Measurements from ENCODE around the gene RRP1B.

RRP1B gene

GRCh38 chr21:43720539-43721166 lies 61.3 kb downstream of the RRP1B start:
- no peak for DNase-seq (ENCODE audit: low read depth in 2 of 2, low spot score in 1 of 2)

DNA sequence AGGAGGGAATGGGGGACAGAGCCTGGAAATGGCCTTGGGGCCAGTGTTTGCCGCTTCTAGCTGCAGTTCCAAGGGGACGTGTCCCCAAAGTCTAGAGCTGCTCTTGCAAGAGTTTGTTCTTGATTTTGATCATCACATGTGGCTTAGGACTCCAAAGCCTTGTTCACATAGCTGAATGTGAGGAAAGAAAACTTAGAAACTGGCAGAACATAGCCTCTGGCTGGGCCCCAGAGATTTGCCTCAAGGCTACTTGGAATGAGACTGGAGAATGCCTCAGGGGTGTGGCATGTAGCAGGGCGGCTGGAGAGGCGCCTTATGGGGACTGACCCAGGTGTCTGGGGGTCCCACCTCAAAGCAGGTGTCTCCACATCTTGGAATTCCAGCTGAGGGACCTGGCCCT lies 61.8 kb downstream of the RRP1B start:
- DNase-seq (ENCODE audit: low read depth in 2 of 2, low spot score in 1 of 2), result no peak

GRCh38 chr21:43721939-43722338 lies 62.6 kb downstream of the RRP1B start:
- DNase-seq (ENCODE audit: low read depth in 2 of 2, low spot score in 1 of 2), result no peak

GRCh38 chr21:43723648-43724047 lies 64.3 kb downstream of the RRP1B start:
- no peak for DNase-seq (ENCODE audit: low read depth in 2 of 2, low spot score in 1 of 2)

- no peak for DNase-seq (ENCODE audit: low read depth in 2 of 2, low spot score in 1 of 2)
Observed at GRCh38 chr21:43726686-43727518, 67.5 kb downstream of the RRP1B start.

DNA sequence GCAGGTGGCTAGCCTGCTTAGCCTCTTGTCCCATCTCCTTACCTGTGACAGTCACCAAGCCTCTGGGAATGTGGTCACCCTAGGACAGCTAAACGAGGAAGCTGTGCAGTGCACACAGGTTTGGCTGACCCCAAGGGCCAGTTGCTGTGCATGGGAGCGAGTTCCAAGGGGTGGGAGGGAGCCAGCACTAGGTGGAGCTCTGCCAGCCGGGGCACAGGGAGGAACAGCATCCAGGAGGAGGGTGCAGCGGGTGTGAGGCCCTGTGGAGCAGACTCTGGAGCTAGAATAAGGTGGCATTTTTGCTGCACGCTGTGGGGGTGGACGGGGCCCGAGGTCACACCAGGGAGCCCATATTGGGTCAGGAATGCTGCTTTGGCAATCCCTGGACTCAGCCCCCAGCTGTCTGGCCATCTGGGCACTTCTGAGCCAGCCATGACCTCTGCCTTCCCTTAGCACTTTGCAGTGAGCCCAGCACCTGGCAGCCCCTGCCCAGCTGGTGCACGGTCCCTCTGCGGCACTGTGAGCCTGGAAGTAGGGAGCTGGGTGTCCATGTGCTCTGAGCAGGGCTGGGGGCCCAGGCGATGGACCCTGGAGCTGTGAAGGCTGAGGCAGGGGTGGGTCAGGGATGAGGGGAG lies 68.3 kb downstream of the RRP1B start:
- no peak for DNase-seq (ENCODE audit: low read depth in 2 of 2, low spot score in 1 of 2)

- no peak for DNase-seq (ENCODE audit: low read depth in 2 of 2, low spot score in 1 of 2)
Observed at GRCh38 chr21:43728154-43728466, 68.8 kb downstream of the RRP1B start.

DNA sequence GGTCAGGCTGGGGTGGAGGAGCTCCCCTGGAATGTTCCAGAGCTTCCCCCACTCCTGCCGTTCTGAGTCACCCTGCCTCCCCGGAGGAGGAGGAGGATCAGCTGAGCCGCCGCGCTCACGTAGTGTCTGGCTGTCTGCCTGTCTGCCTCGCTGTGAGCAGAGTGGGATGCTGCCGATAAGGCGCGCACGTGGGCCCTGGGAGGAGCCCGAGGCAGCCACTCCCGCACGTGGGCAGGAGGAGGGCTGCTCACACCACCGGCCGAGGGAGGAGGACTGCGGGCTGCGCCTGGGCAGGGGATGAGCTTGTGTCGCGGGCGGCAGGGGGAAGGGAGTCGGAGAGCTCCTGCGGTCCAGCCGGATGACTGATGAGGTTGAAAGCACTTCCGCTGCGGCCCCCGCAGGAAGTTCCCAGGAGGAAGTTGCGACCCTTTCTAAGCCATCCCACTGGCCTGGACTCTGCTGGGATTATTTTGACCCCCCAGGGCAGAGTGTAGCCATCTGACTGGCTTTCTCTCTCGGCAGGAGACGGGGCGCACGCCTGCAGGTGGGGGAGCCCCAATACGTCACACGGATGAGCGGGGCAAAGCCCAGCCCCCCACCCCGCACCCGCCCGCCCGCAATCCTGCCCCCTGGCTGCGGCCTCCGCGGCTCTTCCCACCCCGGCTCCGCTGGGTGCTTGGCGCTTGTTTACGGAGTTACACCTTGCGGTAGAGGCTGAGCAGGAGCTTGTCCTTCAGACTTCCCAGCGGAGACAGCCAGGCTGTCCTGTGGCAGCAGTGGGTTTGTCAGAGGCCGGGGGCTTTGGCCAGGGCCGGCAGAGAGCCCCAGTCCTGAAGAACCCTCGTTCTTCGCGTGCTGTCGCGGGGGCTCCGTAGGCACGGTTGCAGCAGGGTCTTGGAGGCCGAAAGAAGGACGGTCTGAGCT lies 69.4 kb downstream of the RRP1B start:
- DNase-seq (ENCODE audit: low read depth in 2 of 2, low spot score in 1 of 2), result peak; percentile 54 to 81

GRCh38 chr21:43731476-43731875 lies 72.1 kb downstream of the RRP1B start:
- no peak for DNase-seq (ENCODE audit: low read depth in 2 of 2, low spot score in 1 of 2)

- no peak for DNase-seq (ENCODE audit: low read depth in 2 of 2, low spot score in 1 of 2)
Observed at GRCh38 chr21:43731891-43732711, 72.7 kb downstream of the RRP1B start.

- no peak for DNase-seq (ENCODE audit: low read depth in 2 of 2, low spot score in 1 of 2)
Observed at GRCh38 chr21:43733060-43733459, 73.7 kb downstream of the RRP1B start.

DNA sequence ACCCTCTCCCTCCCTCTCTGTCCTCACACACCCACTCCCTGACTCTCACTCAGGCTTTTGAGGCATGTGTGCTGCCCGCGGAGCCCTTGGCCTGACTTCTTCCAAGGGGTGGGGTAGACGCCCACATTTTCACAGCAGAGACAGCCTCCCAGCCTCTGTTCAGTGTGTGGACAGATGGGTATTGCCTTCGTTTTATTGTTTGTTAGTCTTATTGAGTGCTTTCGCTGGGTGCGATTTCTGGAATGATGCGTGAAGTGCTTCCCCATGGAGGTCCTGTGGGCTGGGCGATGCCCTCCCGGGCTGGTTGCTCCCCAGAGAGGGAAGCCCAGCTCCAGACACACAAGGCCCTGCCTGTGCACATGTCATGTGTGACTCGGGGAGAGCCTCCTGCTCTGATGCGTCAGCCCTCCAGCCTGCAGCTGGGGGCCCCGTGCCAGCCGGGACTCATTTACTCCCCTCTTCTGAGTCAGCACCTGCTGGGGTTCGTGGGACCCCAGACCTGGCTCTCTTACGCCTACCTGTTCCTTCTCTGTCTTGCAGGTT lies 74.2 kb downstream of the RRP1B start:
- peak in 1 of 2 donors; percentile 28 for DNase-seq (ENCODE audit: low read depth in 2 of 2, low spot score in 1 of 2)

GRCh38 chr21:43734131-43734927 lies 75.0 kb downstream of the RRP1B start:
- no peak for DNase-seq (ENCODE audit: low read depth in 2 of 2, low spot score in 1 of 2)

DNA sequence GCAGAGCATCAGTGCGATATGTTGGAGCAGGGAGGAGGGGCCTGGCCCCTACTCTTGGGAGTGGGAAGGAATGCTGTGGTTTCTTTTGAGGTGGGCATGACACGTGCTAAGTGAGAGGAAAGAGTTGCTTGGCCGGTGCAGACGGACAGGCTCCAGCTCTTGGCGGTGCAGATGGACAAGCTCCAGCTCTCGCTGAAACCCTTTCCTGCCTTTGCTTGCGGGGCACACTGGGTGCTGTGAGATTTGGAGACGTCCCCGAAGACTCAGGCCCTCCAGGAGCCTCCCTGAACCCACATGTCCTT lies 75.5 kb downstream of the RRP1B start:
- no peak for DNase-seq (ENCODE audit: low read depth in 2 of 2, low spot score in 1 of 2)

GRCh38 chr21:43735236-43736091 lies 76.1 kb downstream of the RRP1B start:
- no peak for DNase-seq (ENCODE audit: low read depth in 2 of 2, low spot score in 1 of 2)

- DNase-seq (ENCODE audit: low read depth in 2 of 2, low spot score in 1 of 2), result no peak
Observed at GRCh38 chr21:43736224-43736883, 77.0 kb downstream of the RRP1B start.

GRCh38 chr21:43737158-43737950 lies 78.0 kb downstream of the RRP1B start:
- DNase-seq (ENCODE audit: low read depth in 2 of 2, low spot score in 1 of 2), result no peak
